PFSK-1 (cell line): ENCODE measurements around the gene RAG1.

ENCODE experiments used
- POLR2AphosphoS5 ChIP-seq: IDR thresholded peaks from 2 replicates; pipeline ENCODE4 v1.6.1; 2012; ENCODE audit warnings: low read depth, mild to moderate bottlenecking, control low read depth, low read length, moderate library complexity
- REST ChIP-seq, 2 experiments: IDR thresholded peaks; 2 replicates each; pipeline versions ENCODE4 v1.6.1 to v1.8.0; 2011 to 2012; ENCODE audit warnings: low read depth in 2 of 2, low read length in 2 of 2, control low read depth in 1 of 2, inconsistent platforms in 1 of 2, mild to moderate bottlenecking in 1 of 2, moderate library complexity in 1 of 2; ENCODE audit not compliant: insufficient read depth in 1 of 2
- SIN3A ChIP-seq: IDR thresholded peaks from 2 replicates; pipeline ENCODE4 v1.6.1; 2012; ENCODE audit warnings: mild to moderate bottlenecking, low read length, moderate library complexity, borderline replicate concordance; ENCODE audit not compliant: insufficient read depth
- TAF1 ChIP-seq: IDR thresholded peaks from 2 replicates; pipeline ENCODE4 v1.6.1; 2012; ENCODE audit warnings: low read length, control low read depth, borderline replicate concordance; ENCODE audit not compliant: insufficient read depth

GRCh38 chr11:36596880-36597279 lies 29.1 kb downstream of the RAG1 start:
- no peak for TF ChIP-seq POLR2AphosphoS5
- TF ChIP-seq SIN3A, result no peak
- TF ChIP-seq REST (IDR thresholded peaks at IDR 0.05; ENCODE audit: insufficient read depth in 1 of 2, low read depth in 2 of 2, low read length in 2 of 2), result no peak
- no peak for TF ChIP-seq TAF1
